HG02678 (cell line): ENCODE results near the gene SLIT3.
"Not testable (repeated sequence)": the region's sequence is repeated elsewhere in the genome, so short reads cannot be mapped to it uniquely, and the experiment has no call there.

Experiments used
- ATAC-seq: cut with Tn5 transposase; IDR thresholded peaks from one replicate; pipeline ENCODE4 v1.9.1; 2021; ENCODE audit warnings: mild to moderate bottlenecking, moderate library complexity; ENCODE audit not compliant: unreplicated experiment

SLIT3 gene

DNA sequence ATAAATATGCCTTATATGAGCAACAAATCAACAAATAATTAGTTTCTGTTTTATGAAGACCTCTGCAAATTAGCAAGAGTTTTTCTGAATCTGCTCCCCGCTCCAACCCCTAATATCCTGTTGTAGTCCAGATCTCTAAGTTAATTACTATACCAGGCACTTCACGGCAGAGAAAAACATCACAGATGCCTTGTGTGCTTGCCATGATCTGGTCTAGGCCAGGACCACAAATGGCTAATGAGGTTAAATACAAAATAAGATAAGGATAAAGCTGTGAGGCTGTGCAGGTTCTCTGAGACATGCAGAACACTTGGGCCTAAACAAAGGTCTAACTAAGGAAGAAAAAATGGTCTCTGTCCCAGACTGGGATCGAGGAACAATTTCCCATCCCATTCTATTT lies 150.8 kb downstream of the SLIT3 start:
- ATAC-seq, result no peak

DNA sequence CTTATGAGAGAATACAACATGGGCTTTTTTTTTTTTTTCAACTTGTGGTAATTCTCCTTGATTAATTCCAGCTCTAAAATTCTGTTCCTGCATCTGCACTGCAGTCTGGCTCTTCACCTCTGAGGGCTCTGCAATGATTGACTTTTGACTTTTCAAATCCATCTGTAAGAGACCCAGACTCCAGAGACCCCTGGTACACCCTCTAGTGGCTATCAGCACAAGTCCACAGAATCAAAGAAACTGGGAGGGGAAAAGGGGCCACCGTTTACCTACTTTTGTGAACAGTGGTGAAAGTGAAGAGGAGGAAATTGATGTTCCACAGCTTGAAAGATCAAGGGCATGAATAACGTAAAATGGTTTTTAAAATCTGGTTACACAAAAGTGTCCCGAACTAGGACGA lies 151.6 kb downstream of the SLIT3 start:
- no peak for ATAC-seq

DNA sequence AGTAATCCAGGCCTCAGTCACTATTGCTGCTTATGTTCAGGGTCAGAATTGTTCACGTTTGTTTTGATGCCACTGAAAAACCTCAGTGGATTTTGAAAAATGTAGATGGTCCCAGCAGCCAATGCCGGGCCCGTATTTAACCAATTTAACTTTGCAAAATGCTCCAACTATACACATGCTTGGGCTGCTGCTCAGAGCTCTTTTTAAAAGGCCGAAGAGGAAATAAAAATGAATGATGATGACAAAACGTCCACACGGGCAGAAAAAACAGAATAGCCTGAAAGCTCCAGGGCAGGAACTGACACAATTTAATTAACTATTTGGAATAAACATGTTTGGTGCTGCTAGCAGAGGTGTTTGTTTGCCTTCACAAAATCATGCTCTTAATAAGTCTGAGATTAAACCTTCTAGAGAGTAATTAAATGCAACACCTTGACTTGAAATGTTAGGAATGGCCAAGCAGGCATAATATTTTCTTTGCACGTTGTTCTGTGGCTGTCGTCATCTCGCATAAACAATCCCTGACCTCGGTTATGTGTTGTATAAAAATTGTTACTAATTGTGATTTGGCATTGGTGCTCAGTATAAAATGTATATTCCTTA lies 152.7 kb downstream of the SLIT3 start:
- ATAC-seq, result no peak

DNA sequence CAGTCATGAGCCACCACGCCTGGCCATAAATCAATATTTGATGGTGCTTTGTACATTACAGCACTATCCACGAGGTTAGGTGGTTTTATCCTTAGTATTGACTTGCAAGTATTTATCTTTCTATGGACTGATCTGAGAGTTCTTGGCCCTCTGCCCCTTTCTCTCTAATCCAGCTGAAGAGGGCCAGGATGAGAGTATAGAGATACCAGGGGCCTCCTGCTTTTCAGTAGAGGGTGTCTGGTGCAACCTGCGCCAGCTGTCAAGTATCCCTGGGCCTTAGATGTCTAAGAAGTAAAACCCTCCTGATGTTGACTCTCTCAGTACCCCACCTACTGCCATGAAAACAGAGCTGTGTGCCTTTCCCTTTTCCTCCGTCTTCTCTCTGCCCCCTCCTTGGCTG lies 153.4 kb downstream of the SLIT3 start:
- ATAC-seq, result no peak

DNA sequence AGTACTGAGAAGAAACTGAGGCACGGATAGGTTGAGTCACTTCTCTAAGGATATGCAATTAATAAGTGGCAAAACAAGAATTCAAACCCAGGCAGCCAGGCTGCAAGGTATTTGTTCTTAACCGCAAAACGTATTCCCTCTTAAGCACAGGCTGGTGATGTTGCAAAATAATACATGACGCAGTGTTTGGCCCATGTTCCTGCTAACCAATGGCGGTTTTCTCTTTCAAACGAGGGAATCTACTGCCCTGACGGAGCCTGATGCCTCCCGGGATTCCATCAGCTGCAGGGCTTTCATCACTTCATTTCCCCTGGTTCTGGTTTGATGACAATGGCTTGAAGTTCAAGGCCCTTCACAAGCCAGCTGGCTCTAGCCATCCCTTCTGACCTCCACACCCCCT lies 154.8 kb downstream of the SLIT3 start:
- no peak for ATAC-seq

DNA sequence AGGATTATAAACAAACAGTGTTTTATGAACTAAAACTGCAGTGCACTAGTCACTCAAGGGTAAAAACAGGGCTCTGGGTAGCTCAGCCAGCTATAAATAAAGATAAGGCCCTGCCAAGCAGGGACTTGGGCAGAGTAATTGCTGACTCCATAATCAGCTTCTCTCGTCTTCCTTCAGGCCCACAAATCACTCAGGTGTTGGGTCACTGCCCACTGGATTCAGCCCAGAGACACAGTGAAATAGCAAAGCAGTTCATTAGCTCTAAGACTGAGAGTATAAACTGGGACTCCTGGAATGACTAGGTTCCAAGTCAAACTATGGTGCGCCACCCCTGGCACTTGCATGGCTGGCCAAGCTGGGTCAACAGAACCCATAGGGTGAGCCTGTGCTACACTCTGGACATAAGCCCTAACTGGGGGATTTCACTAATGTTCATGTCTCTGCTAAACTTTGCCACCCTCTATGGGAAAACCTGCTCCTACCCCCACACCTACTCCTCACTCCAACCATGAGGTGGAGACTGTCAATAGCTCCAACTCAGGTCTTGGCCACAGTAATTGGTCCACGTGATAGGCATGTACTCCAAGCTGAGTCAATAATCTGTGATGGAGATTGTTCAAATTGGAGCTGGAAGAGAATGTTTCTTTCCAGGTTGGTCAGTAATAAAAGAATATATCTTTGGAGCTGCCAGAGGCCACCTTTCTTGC lies 158.5 kb downstream of the SLIT3 start:
- ATAC-seq, result no peak

DNA sequence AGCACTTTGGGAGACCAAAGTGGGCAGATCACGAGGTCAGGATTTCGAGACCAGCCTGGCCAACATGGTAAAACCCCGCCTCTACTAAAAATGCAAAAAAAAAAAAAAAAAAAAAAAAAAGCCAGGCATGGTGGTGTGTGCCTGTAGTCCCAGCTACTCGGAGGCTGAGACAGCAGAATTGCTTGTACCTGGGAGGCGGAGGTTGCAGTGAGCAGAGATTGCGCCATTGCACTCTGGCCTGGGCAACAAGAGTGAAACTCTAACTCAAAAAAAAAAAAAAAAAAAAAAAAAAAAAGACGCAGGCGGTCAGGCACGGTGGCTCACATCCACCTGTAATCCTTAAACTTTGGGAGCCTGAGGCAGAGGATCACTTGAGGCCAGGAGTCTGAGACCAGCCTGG lies 160.7 kb downstream of the SLIT3 start:
- not testable (repeated sequence) for ATAC-seq

DNA sequence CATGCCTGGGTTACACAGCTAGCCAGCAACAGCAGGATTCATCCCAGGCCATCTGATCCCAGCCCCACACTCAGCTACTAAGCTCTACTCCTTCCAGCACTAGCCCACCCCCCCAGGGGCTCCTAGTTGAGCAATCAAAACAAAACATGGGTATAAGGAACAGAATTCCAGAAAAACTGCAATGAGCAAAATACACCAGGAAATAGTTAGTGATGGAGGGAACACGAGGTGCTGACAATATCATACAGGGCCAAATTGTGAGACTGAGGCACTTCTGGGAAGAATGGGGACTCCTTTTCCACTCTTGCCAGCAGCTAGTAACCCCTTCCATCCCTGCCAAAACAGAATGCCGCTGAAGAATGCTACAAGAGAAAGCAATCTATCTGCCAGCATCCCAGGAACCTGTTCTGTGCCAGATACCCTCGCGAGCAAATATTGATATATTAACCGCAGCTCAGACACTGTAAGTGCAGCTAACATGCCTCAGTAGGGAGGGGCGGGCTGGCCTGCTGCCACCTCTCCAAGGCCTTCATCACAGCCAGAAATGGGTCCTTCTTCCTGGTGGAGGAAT lies 161.4 kb downstream of the SLIT3 start:
- ATAC-seq, result no peak

DNA sequence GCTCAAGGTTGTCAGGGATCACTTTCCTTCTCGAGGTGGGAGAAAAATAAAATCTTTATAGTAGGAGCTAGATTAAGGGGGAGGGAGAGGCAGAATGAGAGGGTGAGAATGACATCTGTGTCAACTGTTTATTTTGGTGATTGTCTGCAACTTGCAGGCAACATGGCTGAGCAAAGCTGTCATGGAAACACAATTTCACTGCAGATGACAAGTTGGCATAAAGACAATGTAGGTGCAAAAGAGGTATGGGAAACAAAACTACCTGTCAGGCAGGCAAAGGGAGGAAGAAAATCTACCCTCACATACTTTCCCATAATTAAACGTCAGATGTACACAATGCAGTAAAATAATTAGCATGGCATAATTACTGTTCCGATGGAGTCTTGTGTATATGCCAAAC lies 167.4 kb downstream of the SLIT3 start:
- no peak for ATAC-seq

DNA sequence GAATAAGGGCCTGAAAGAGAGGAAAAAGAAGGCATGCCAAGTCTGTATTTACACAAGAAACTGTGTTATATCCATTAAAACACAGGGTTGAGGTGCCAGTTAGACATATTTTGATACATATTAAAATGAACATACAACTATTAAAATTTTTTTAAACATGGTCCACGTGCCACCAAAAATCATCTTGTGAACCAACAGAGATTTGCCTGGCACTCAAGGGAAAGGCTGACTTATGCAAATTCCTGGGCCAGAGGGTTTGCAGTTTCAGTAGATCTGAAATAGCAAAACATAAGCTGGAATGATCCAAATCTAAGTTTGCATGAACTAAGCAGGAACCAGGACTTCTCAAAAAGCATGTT lies 168.7 kb downstream of the SLIT3 start:
- ATAC-seq, result no peak

DNA sequence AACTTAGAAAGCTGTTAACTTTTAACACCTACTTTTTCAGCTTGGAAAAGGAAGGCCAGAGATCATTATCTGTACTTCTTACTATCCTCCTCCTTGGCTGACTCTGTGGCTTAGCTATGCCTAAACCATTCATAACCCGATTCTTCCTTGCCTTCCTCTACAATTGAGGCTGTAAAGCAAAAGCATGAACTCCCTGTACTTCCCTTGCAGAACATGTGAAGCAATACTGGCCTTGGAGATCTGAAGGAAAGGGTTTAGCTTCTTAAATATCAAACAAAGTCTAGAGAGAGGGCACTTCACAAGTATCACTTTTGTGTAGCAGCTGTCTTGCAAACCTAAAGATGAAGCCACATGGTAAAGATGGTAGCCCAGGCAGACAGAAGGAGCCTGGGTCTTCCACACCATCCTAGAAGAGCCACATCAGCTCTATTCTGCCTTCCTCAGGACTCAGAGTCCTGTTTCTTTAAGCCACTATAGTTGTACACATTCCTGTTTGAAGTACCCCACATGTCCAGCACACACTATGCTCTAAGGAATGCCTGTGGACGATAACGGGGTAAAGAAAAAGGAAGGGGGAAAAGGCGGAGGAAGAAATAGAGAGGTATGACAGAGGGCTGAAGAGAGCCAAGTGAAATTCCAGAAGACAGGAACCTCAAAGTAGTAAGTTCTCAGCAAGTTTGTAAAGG lies 169.2 kb downstream of the SLIT3 start:
- no peak for ATAC-seq

DNA sequence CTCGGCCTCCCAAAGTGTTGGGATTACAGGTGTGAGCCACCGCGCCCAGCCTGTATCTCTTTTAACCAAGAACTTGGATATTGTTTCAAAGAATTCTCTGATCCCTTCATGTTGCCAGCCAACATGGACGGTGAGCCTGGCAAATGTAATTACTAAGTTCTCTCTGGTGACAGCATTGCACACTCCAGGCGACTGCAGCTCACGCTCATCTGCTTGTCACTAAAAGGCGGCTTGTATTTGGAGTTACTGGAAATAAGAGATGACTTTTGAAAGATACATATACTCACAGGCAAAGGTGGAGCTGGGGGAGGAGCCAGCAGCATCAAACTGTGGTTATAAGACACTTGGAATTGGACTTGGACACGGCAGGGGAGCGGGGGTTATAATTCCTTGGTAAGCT lies 172.3 kb downstream of the SLIT3 start:
- ATAC-seq, result no peak

DNA sequence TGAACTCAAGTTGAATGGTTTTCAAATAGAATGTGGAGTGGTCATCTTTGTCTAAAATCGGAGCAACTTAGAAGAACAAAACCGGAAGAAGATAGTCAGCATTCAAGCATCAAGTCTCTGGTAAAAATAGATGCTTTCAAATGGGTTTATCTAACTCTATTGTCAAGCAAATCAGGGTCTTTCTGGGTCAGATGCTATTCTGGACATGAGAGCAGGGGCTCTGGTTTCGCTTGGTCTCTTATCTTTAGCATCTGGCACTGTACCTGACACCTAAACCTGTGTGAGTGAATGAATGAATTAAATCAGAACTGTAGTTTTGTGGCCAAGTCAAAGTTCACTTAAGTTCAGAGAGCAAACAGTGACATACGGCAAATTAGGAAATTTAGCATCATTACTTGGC lies 173.5 kb downstream of the SLIT3 start:
- no peak for ATAC-seq

DNA sequence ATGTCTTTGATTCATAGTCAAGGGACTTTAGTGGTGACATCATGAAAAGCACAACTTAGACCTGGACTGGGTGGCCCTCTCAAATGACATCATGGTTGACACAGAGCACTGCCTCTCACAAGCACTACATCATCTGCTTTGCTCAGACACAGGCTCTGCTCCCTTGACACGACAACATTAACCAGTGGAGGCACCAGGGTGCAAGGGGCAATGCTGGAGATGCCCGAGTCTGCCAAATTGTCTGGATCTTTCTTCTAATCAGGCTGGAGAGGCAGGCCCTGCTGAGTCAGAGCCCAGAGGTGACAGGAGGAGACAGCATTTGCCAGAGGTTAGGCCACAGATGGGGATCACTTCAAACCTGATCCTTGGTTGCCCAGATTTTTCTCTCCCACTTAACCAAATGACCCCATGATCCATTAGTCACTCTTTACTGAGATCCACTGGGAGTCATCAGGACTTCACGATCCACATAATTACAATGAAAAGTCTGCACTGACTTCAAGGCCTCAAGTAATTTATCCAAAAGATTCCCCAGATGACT lies 174.4 kb downstream of the SLIT3 start:
- no peak for ATAC-seq

DNA sequence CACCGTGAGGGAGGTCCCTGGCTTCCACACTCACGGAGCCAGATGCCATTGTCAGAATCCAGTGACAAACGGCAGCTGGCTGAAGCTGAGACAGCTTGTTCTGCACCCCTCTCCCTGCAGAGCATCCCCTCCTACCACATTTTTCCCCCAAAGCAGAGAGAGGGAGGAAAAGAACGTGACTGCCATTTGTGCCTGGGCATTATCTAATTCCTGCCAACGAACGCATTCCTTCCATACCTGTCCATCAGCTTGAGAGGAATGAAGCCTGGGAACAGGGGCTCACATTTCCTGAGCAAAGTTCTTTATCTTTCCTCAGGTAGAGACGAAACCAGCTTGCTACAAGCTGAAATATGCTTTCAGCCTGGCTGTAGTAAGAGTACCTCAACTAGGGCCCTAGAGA lies 175.4 kb downstream of the SLIT3 start:
- ATAC-seq, result no peak

DNA sequence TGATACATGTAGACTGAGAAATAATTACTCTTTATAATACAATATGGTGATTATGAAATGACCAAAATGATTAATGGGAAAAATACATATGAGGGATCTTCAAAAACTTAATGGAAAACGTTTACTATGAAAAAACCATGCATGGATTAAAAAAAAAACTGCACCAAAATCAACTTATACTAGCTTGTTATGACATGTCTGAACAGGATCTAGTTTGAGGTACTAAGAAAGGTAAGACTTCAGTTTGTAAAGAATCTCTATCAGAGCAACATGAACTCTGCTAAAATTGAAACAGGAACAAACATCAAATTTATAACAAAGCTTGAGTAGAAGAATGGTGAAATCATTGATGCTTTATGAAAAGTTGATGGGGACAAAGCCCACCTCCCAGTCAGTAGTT lies 178.0 kb downstream of the SLIT3 start:
- no peak for ATAC-seq

DNA sequence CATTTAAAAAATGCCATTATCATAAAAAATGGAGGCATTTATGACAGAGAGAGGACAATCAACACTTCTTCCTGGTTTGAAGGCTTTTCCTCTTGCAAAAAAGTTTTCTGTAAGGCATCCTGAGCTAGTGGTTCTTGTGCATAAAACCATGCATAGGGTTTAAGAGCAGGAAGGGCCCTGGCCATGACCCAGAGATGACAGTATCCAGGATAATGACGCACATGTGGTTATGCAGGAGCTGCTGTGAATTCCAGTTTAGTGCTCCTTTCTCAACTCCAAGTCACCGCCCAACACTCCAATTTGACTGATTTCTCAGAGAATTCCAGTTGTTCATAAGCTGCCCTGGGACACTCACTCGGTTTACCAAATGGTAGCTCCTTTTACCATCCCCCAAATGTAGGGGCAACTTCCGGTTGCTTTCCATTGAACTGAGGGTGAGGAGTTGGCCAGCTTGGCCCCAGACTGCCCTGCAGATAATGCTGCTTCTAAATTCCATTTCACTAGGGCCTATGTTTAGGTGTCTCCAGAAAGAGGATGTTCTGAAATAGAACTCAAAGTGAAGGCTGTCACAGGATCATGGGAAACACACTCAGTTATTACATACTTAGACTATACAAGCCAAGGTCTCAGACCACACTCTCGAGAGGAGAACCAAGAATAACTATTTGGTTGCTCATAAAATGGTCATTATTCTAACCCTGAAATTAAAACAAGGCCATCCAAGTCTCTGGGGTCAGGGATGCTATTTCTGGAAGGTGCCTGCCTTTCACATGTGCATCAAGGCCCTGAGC lies 179.1 kb downstream of the SLIT3 start:
- no peak for ATAC-seq

DNA sequence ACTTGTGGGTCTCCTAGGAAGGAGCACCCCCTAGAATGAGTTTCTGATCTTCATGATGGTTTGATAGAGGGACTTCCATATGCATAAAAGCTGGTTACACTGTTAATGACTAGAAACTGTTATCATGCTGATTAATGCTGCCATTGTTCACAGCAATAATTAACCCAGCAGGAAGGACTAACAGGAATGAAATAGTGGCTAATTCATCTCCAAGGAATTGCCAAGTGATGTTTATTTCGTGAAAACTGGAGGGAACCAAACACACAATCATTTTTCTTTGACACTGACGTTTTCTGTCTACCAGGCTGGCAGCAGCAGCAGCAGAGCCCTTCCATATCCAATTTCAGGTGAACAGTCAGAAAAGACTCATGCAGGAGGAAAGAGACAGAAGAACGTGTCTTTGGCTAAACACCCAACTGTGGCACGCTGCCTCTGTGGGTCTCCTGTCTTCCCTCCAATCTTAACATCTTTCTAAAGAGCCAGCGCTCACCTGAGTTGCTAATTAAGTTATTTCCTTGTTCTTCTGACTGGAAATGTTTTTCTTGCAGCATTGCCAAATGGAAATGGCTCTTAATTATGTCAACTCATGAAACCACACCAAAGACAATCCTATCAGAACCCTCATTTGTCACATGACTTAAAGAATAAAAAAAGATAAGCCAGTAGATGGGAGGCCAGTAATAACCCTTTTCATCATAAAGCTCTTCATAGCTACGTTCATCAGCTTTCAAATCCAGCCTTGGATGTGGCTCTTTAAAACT lies 181.5 kb downstream of the SLIT3 start:
- no peak for ATAC-seq

DNA sequence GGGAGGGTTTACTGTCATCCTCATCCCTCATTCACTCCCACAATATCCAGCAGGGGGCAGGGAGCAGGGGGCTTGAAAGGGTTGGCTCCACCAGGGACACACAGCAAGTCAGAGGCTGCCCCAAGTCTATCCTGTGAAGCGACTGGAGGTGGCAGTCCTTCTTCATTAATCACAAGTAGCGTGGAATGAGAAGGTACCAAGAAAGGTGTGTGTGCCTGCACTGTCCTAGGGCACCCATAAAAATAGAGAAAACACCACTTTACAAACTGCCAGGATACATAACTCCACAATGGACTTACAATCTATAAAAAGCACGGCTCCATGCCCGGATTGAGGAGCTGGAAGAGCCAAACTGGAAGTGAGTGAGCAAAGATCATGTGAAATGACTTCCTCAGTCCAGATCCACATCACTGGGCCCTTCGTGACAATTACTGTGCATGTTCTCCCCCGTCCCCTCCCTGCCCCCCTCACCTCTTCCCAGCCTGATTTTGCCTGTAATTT lies 183.9 kb downstream of the SLIT3 start:
- no peak for ATAC-seq

DNA sequence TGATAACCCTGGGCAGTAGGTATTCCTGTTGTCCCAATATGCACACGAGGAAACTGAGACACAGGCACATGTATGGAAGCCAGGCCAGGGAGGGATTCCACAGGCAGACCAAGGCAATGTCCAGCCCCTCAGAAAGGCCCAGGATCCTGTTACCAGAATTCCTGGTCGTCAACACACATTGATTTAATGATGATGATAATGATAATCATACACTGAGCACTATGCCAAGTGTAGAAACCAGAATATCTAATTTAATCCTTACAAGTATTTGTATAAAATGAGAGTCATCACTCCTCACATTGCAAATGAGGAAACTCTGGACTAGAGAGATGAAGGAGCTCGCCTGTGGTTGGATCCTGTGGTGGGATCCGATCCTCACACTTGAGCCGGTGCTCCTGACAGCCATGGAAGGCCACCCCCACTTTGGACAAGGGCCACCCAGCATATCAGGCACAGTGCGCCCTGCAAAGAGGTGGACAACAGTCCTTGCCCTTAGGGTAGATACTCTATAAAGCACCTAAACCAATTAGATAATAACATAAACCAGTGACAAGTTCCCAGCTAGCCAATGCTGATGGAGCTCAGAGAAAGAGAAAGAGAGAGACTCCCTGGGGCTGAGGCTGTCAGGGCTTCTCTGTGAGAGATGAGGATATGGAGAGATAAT lies 185.3 kb downstream of the SLIT3 start:
- no peak for ATAC-seq
